ENCODE measurements around the gene RPL29. TPM values are rescaled to one million over a fixed set of nuclear protein-coding genes. Genes with fewer than 3 reads are reported as not detected.

The RPL29 gene
- total RNA-seq, 4 donors from 2014 or later, result 1,428 to 2,708 (median 2,246) TPM

GRCh38 chr3:52022323-52023100 is 26.8 kb upstream of the RPL29 start:
- H3K36me3 ChIP-seq, result no peaks in the 10 kb centered on the region
- DNase-seq (ENCODE audit: low spot score in 2 of 2), result no peak
- 67% methylated on average over 16 of the region's 20 CpGs for whole genome bisulfite sequencing
- TF ChIP-seq CTCF (IDR thresholded peaks at IDR 0.05) (no peak), EP300 (IDR thresholded peaks at IDR 0.05) (no peak), POLR2AphosphoS5 (IDR thresholded peaks at IDR 0.05) (no peak), POLR2A (IDR thresholded peaks at IDR 0.05) (no peak)
- no peaks in the 10 kb centered on the region for H3K27me3 ChIP-seq
- no peak overlapping the region for H3K4me3 ChIP-seq
- no peaks in the 10 kb centered on the region for H3K9me3 ChIP-seq
- peak overlapping the region; percentile 22 for H3K27ac ChIP-seq
- peaks cover 10% of the 10 kb centered on the region for H3K4me1 ChIP-seq

DNA sequence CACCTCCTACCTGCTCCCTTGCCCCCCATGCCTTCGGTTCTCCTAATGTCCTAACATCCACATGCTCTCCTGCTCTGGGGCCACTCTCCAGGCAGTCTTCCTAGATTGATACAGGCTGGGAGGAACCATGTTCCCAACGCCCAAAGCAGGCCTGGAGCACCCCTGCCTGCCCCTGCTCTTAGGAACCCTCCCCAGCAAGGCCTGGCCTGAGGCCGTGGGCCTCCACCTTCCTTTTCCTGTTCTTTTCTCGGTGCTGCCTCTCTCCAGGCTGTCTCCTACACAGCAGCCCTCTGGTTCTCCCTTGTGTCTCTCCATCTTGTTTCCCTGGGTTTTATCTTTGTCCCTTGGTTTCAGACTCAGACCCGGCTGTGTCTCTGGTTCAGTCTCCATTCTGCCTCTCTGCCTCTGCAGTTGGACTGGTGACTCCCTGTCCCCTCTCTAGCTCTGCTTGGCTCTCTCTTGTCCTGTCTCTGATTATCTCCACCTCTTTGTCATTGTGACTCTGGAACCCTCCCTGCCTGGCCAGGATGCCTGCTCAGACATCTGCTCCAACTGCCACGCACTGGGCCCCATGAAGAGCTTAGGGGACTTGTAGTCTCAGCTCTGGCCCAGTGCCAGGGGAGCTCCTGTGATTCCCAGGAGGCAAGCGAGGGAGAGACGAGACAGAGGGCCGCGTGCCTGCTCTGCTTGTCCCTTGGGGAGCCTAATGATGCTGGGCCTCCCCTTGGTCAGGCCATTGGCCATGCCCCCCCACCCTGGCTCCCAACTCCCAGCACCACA is 26.0 kb upstream of the RPL29 start:
- Histone ChIP-seq H3K4me3 (no peak overlapping the region), H3K27ac (peak overlapping the region; percentile 22), H3K27me3 (no peaks in the 10 kb centered on the region), H3K9me3 (no peaks in the 10 kb centered on the region), H3K36me3 (no peaks in the 10 kb centered on the region), H3K4me1 (peaks cover 10% of the 10 kb centered on the region)
- DNase-seq (ENCODE audit: low spot score in 2 of 2), result no peak
- 71% methylated on average over 8 of the region's 10 CpGs for WGBS
- TF ChIP-seq POLR2A (IDR thresholded peaks at IDR 0.05) (no peak), CTCF (IDR thresholded peaks at IDR 0.05) (no peak), POLR2AphosphoS5 (IDR thresholded peaks at IDR 0.05) (no peak), EP300 (IDR thresholded peaks at IDR 0.05) (no peak)

DNA sequence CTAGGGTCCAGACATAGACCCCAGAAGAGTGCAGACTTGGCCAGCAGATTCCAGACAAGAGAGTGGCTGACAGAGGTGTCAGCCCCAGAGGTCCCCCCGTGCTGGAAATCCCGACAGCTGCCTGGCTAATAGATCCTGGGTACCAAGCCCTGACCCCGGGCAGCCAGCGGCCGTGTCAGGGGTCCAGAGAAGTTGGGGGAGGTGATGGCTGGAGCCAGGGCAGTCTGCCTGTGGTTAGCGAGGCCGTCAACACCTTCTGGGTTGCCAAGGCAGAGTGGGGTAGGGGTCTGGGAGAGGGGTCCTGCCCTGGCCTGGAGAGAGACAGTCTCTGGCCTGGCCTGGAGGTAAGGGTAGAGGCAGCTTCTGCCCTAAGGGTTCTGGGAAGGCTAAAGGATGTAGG is 25.1 kb upstream of the RPL29 start:
- no peak for DNase-seq (ENCODE audit: low spot score in 2 of 2)
- WGBS, result 94% methylated on average over 4 of the region's 7 CpGs
- no peak overlapping the region for H3K27ac ChIP-seq
- TF ChIP-seq EP300 (IDR thresholded peaks at IDR 0.05) (no peak), POLR2AphosphoS5 (IDR thresholded peaks at IDR 0.05) (no peak), POLR2A (IDR thresholded peaks at IDR 0.05) (no peak), CTCF (IDR thresholded peaks at IDR 0.05) (no peak)
- no peaks in the 10 kb centered on the region for H3K27me3 ChIP-seq
- H3K36me3 ChIP-seq, result no peaks in the 10 kb centered on the region
- H3K9me3 ChIP-seq, result no peaks in the 10 kb centered on the region
- no peak overlapping the region for H3K4me3 ChIP-seq
- peaks cover 10% of the 10 kb centered on the region for H3K4me1 ChIP-seq

GRCh38 chr3:52019352-52020080 is 23.8 kb upstream of the RPL29 start:
- H3K36me3 ChIP-seq, result no peaks in the 10 kb centered on the region
- TF ChIP-seq POLR2AphosphoS5 (IDR thresholded peaks at IDR 0.05) (no peak), CTCF (IDR thresholded peaks at IDR 0.05) (no peak), EP300 (IDR thresholded peaks at IDR 0.05) (no peak)
- peak overlapping the region; percentile 50 for H3K27ac ChIP-seq
- no peaks in the 10 kb centered on the region for H3K27me3 ChIP-seq
- no peaks in the 10 kb centered on the region for H3K9me3 ChIP-seq
- peaks cover 10% of the 10 kb centered on the region for H3K4me1 ChIP-seq
- WGBS, result 70% methylated on average over 16 of the region's 17 CpGs
- H3K4me3 ChIP-seq, result no peak overlapping the region
- DNase-seq (ENCODE audit: low spot score in 2 of 2), result no peak

Measured in suprapubic skin (tissue), 4 donors.